Measurements from ENCODE around the gene STRA6.

The STRA6 gene

DNA sequence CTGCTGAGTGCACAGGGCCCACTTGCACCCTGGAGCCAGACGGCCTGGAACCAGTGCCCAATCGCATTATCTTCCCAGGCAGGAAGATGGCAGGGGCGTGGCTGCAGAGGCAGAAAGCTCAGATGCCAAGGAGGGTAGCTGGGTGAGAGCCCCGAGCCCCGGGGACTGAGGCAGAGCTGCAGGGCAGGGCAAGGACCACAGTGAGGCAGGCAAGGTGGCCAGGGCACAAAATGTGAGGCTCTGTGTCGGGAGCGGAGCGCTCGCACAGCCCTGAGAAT lies 31.9 kb upstream of the STRA6 start:
- Histone ChIP-seq H3K4me2 (ENCODE audit: insufficient read depth, low read length) (no peak overlapping the region), H3K36me3 (ENCODE audit: insufficient read depth, low read length) (no peaks in the 10 kb centered on the region), H3K9me3 (ENCODE audit: insufficient read depth, low read length, severe bottlenecking) (no peaks in the 10 kb centered on the region), H3K79me2 (ENCODE audit: insufficient read depth, low read length) (no peaks in the 10 kb centered on the region), H3K4me3 (ENCODE audit: low read depth in 1 of 2, low read length in 2 of 2) (no peak overlapping the region), H3K27ac (ENCODE audit: low read length) (no peak overlapping the region), H4K20me1 (ENCODE audit: insufficient read depth, low read length) (no peaks in the 10 kb centered on the region), H2AFZ (ENCODE audit: low read depth, low read length) (no peak overlapping the region), H3K9ac (ENCODE audit: low read depth, low read length) (no peak overlapping the region), H3K4me1 (ENCODE audit: insufficient read depth, low read length) (no peaks in the 10 kb centered on the region), H3K27me3 (ENCODE audit: insufficient read depth, low read length, poor library complexity) (peaks cover 11% of the 10 kb centered on the region)
- ATAC-seq (ENCODE audit: insufficient read depth, low read depth) (no peak), DNase-seq (no peak)
- TF ChIP-seq, protein P1, sequence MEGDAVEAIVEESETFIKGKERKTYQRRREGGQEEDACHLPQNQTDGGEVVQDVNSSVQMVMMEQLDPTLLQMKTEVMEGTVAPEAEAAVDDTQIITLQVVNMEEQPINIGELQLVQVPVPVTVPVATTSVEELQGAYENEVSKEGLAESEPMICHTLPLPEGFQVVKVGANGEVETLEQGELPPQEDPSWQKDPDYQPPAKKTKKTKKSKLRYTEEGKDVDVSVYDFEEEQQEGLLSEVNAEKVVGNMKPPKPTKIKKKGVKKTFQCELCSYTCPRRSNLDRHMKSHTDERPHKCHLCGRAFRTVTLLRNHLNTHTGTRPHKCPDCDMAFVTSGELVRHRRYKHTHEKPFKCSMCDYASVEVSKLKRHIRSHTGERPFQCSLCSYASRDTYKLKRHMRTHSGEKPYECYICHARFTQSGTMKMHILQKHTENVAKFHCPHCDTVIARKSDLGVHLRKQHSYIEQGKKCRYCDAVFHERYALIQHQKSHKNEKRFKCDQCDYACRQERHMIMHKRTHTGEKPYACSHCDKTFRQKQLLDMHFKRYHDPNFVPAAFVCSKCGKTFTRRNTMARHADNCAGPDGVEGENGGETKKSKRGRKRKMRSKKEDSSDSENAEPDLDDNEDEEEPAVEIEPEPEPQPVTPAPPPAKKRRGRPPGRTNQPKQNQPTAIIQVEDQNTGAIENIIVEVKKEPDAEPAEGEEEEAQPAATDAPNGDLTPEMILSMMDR (IDR thresholded peaks at IDR 0.05; ENCODE audit: borderline replicate concordance, extremely low read depth, low read length, poor library complexity, severe bottlenecking): no peak
- no peak for TF ChIP-seq EZH2 (IDR thresholded peaks at IDR 0.05; ENCODE audit: borderline replicate concordance, low read depth, low read length, severe bottlenecking)

DNA sequence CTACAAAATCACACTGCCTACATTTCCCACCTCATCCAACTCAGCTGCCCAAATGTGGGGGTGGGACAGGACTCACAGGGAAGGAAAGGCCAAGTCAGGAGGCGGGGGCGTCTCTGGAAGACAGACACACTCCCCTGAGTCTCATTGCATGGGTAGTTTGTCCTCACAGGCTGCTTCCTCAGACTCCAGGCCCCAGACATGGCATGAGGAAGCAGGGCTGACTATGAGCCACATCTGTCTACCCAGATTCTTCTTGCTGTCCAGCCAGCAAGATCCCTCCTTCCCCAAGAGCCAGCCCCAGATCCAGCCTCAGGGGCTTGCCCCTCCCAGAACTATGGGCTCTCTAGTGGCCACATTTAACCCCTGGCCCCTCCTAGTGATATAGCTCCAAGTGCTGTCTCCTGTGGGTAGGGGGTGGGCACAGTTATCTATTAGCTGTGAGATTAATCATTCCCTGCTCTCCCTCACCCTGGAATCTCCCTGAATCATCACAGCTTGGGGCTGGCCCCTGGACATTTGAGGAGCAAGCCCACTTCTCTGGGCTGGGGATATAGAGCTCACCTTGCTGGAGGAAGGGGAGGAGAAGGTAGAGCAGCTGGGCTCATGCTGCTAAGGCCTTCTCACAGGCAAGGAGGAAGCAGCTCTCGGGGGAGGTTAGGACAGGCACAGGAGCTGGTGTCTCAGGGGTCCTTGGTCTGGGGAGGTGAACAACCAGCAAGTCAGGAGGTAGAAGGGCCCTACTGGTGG lies 31.4 kb upstream of the STRA6 start:
- DNase-seq (no peak), ATAC-seq (ENCODE audit: insufficient read depth, low read depth) (no peak)
- Histone ChIP-seq H3K27me3 (ENCODE audit: insufficient read depth, low read length, poor library complexity) (peaks cover 11% of the 10 kb centered on the region), H2AFZ (ENCODE audit: low read depth, low read length) (no peak overlapping the region), H3K9ac (ENCODE audit: low read depth, low read length) (no peak overlapping the region), H3K36me3 (ENCODE audit: insufficient read depth, low read length) (no peaks in the 10 kb centered on the region), H3K4me3 (ENCODE audit: low read depth in 1 of 2, low read length in 2 of 2) (no peak overlapping the region), H4K20me1 (ENCODE audit: insufficient read depth, low read length) (no peaks in the 10 kb centered on the region), H3K27ac (ENCODE audit: low read length) (no peak overlapping the region), H3K4me2 (ENCODE audit: insufficient read depth, low read length) (no peak overlapping the region), H3K79me2 (ENCODE audit: insufficient read depth, low read length) (no peaks in the 10 kb centered on the region), H3K9me3 (ENCODE audit: insufficient read depth, low read length, severe bottlenecking) (no peaks in the 10 kb centered on the region), H3K4me1 (ENCODE audit: insufficient read depth, low read length) (no peaks in the 10 kb centered on the region)
- TF ChIP-seq EZH2 (IDR thresholded peaks at IDR 0.05; ENCODE audit: borderline replicate concordance, low read depth, low read length, severe bottlenecking): no peak
- TF ChIP-seq, protein P1 (IDR thresholded peaks at IDR 0.05; ENCODE audit: borderline replicate concordance, extremely low read depth, low read length, poor library complexity, severe bottlenecking): no peak

DNA sequence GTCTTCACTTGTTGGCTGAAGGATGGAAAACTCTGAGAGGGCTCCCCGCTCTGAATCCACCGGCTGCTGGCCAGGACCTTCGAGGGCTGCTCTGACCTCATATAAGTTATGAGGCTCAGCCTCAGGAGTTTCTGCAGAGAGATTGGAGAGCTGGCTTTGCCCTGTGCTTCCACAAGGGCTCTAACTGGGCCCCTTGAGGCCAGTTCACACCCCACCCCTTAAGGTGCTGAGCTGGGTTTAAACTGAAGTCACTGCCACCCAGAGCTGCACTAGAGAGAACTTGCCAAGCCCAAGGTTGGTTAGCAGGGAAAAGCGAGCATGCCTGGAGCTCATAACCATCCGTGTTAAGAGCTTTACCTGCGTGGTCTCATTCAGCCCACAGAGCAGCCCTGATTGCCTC lies 30.8 kb upstream of the STRA6 start:
- Histone ChIP-seq H3K27ac (ENCODE audit: low read length) (no peak overlapping the region), H3K36me3 (ENCODE audit: insufficient read depth, low read length) (no peaks in the 10 kb centered on the region), H3K4me2 (ENCODE audit: insufficient read depth, low read length) (no peak overlapping the region), H3K9me3 (ENCODE audit: insufficient read depth, low read length, severe bottlenecking) (no peaks in the 10 kb centered on the region), H3K9ac (ENCODE audit: low read depth, low read length) (no peak overlapping the region), H3K79me2 (ENCODE audit: insufficient read depth, low read length) (no peaks in the 10 kb centered on the region), H3K4me3 (ENCODE audit: low read depth in 1 of 2, low read length in 2 of 2) (no peak overlapping the region), H2AFZ (ENCODE audit: low read depth, low read length) (no peak overlapping the region), H4K20me1 (ENCODE audit: insufficient read depth, low read length) (no peaks in the 10 kb centered on the region), H3K4me1 (ENCODE audit: insufficient read depth, low read length) (no peaks in the 10 kb centered on the region), H3K27me3 (ENCODE audit: insufficient read depth, low read length, poor library complexity) (peaks cover 11% of the 10 kb centered on the region)
- TF ChIP-seq EZH2 (IDR thresholded peaks at IDR 0.05; ENCODE audit: borderline replicate concordance, low read depth, low read length, severe bottlenecking): no peak
- TF ChIP-seq, protein P1 (IDR thresholded peaks at IDR 0.05; ENCODE audit: borderline replicate concordance, extremely low read depth, low read length, poor library complexity, severe bottlenecking): no peak
- DNase-seq: no peak
- ATAC-seq (ENCODE audit: insufficient read depth, low read depth): no peak

Measured in DND-41 (cell line).